ENCODE results near the gene PCDH8.

Gene PCDH8

GRCh38 chr13:52804202-52804641 is 44.2 kb downstream of the PCDH8 start:
- H3K4me1 ChIP-seq (ENCODE audit: insufficient read depth, low read length, severe bottlenecking) = no peaks in the 10 kb centered on the region
- no peaks in the 10 kb centered on the region for H3K79me2 ChIP-seq (ENCODE audit: insufficient read depth, low read length)
- H3K4me3 ChIP-seq (ENCODE audit: low read depth, low read length, poor library complexity, severe bottlenecking) = no peak overlapping the region
- H3K9me2 ChIP-seq (ENCODE audit: low read depth, low read length) = no peaks in the 10 kb centered on the region
- no peak overlapping the region for H2AFZ ChIP-seq (ENCODE audit: low read length)
- no peak for TF ChIP-seq CTCF (IDR thresholded peaks at IDR 0.05; ENCODE audit: low read length)
- TF ChIP-seq EZH2 (IDR thresholded peaks at IDR 0.05; ENCODE audit: borderline replicate concordance, low read length) = no peak
- H3K9ac ChIP-seq (ENCODE audit: low read length) = no peak overlapping the region
- no peaks in the 10 kb centered on the region for H3K36me3 ChIP-seq (ENCODE audit: insufficient read depth, low read length)
- H3K27ac ChIP-seq (ENCODE audit: low read depth, low read length, poor library complexity, severe bottlenecking) = no peak overlapping the region
- H3K4me2 ChIP-seq (ENCODE audit: low read length) = no peak overlapping the region
- H3K27me3 ChIP-seq (ENCODE audit: insufficient read depth, low read length) = no peaks in the 10 kb centered on the region; the same call in 1 of the 2 replicates
- no peaks in the 10 kb centered on the region for H3F3A ChIP-seq (ENCODE audit: insufficient read depth, low read length)
- H4K20me1 ChIP-seq (ENCODE audit: insufficient read depth, low read length) = no peaks in the 10 kb centered on the region
- H3K9me3 ChIP-seq (ENCODE audit: low read length) = no peaks in the 10 kb centered on the region

- Histone ChIP-seq H4K20me1 (ENCODE audit: insufficient read depth, low read length) (no peaks in the 10 kb centered on the region), H3K9me3 (ENCODE audit: low read length) (no peaks in the 10 kb centered on the region), H3K27ac (ENCODE audit: low read depth, low read length, poor library complexity, severe bottlenecking) (no peak overlapping the region), H3K36me3 (ENCODE audit: insufficient read depth, low read length) (no peaks in the 10 kb centered on the region), H3K27me3 (ENCODE audit: insufficient read depth, low read length) (no peaks in the 10 kb centered on the region; the same call in 1 of the 2 replicates), H3K79me2 (ENCODE audit: insufficient read depth, low read length) (no peaks in the 10 kb centered on the region), H3F3A (ENCODE audit: insufficient read depth, low read length) (no peaks in the 10 kb centered on the region), H3K9ac (ENCODE audit: low read length) (no peak overlapping the region), H3K4me1 (ENCODE audit: insufficient read depth, low read length, severe bottlenecking) (no peaks in the 10 kb centered on the region), H3K9me2 (ENCODE audit: low read depth, low read length) (no peaks in the 10 kb centered on the region), H3K4me3 (ENCODE audit: low read depth, low read length, poor library complexity, severe bottlenecking) (no peak overlapping the region), H2AFZ (ENCODE audit: low read length) (no peak overlapping the region), H3K4me2 (ENCODE audit: low read length) (no peak overlapping the region)
- TF ChIP-seq CTCF (IDR thresholded peaks at IDR 0.05; ENCODE audit: low read length) (no peak), EZH2 (IDR thresholded peaks at IDR 0.05; ENCODE audit: borderline replicate concordance, low read length) (no peak)
Observed at GRCh38 chr13:52800856-52801255, 47.6 kb downstream of the PCDH8 start.

GRCh38 chr13:52798770-52799430 is 49.5 kb downstream of the PCDH8 start:
- Histone ChIP-seq H4K20me1 (ENCODE audit: insufficient read depth, low read length) (no peaks in the 10 kb centered on the region), H3K4me1 (ENCODE audit: insufficient read depth, low read length, severe bottlenecking) (no peaks in the 10 kb centered on the region), H3K27me3 (ENCODE audit: insufficient read depth, low read length) (no peaks in the 10 kb centered on the region), H3K27ac (ENCODE audit: low read depth, low read length, poor library complexity, severe bottlenecking) (no peak overlapping the region), H2AFZ (ENCODE audit: low read length) (no peak overlapping the region), H3F3A (ENCODE audit: insufficient read depth, low read length) (no peaks in the 10 kb centered on the region), H3K79me2 (ENCODE audit: insufficient read depth, low read length) (no peaks in the 10 kb centered on the region), H3K9me3 (ENCODE audit: low read length) (no peaks in the 10 kb centered on the region), H3K4me2 (ENCODE audit: low read length) (no peak overlapping the region), H3K9ac (ENCODE audit: low read length) (no peak overlapping the region), H3K9me2 (ENCODE audit: low read depth, low read length) (no peaks in the 10 kb centered on the region), H3K4me3 (ENCODE audit: low read depth, low read length, poor library complexity, severe bottlenecking) (no peak overlapping the region), H3K36me3 (ENCODE audit: insufficient read depth, low read length) (no peaks in the 10 kb centered on the region)
- TF ChIP-seq EZH2 (IDR thresholded peaks at IDR 0.05; ENCODE audit: borderline replicate concordance, low read length) (no peak), CTCF (IDR thresholded peaks at IDR 0.05; ENCODE audit: low read length) (no peak)

All from OCI-LY1 (cell line).